NCI-H774 (cell line): Measurements from ENCODE around the gene KCTD1.
A peak's percentile ranks its signal among the peaks of the same experiment; 100 is the strongest.

Experiments
- DNase-seq: peaks from one replicate; lab custom pipeline; 2025; lab: John Stamatoyannopoulos, UW

KCTD1 gene

DNA sequence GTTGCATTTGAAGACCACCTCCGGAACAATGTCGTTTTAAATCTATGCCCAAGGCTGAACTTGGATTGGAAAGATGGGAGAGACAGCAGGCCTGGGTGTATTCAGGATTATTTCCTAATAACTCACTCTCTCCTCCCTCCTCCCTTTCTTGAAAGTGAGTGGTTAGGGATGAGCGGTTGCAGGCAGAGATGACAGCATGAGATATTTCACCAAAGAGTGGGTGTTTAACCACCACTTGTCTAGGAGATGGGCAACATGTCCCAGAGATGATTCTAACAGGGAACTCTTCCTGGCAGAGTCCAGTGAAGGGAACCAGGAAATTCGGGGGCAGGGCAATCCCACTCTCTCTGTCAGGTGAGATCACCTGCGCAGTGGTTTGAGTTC lies 123.2 kb downstream of the KCTD1 start:
- DNase-seq = no peak

DNA sequence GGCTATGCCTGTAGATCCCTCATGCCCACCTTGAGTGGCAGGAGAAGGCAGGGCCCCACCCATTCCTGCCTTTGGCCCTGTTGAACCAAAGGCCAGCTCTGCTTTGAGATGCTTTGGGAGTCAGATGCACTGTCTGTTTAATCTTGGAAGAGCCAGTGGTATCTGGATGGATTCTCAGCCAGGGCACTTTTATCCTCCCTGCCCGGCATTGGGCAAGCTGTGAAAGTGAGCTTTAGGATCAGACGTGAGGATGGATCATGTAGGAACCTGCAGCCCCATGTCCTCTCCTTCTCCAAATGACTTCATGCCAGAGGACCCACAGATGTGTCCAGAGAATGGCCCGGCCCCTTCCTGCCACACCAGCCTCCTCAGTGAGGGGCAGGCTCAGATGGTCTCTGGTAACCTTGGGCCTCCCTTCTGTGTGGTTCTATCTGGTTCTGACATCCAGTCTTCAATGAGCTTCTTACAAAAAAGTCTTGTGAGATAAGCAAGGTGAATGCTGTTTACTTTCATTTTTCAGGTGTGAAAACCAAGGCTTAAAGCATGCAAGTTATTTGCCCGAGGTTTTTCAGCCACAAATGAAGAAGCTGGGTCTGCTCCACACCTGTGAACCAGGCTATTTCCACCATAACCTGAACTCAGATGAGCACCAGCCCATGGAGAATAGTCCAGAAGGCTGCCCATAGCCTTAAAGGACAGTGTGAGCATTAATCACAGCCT lies 123.8 kb downstream of the KCTD1 start:
- DNase-seq = no peak

DNA sequence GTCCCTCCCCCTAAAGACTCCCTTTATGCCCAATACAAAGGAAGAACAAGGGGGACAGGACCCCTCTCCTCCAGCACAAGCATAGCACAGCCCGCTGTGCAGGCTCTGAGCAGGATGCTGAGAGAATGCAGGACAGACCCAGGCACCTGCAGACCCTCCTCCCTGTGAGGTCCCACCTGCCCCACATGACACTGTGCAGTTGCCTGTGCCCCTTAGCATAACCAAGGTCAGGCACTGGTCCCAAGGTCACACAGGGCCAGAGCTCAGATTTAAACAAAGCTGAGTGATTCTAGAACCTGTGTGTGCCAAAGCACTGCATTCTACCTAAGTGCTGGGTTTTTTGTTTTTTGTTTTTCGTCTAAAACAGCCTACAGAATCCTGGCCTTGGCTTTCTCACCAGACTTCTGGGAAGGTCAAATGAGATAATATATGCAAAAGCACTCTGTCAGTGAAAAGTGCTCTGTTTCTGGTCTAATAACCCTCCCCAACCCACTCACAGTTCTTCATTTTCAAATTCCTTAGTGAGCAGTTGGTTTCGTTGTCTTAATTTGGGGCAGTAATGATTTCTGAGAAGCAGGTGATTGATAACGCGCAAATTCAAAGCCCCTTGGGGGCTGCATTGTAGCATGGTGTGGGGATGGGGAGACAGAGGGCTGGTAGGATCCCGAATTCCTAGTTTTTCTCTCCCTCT lies 125.7 kb downstream of the KCTD1 start:
- DNase-seq = no peak

DNA sequence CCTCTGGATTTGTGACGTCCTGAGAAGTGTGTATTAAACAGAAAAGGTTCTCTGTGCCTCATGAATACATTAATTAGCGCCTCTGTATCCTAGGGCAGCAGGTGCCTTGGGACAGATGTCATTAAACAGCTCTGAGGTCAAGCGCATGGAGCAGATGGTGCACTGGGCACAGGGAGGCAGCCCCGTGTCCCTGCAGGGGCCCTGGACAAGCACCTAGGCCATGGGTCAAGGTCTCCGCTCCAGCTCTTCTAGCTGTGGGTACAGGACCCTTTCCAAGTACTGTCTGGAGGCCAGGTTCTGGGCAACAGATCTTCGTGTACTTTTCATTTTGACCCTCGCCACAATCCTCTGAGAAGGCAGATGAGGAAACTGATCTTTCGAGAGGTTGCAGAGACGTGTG lies 126.4 kb downstream of the KCTD1 start:
- no peak for DNase-seq

DNA sequence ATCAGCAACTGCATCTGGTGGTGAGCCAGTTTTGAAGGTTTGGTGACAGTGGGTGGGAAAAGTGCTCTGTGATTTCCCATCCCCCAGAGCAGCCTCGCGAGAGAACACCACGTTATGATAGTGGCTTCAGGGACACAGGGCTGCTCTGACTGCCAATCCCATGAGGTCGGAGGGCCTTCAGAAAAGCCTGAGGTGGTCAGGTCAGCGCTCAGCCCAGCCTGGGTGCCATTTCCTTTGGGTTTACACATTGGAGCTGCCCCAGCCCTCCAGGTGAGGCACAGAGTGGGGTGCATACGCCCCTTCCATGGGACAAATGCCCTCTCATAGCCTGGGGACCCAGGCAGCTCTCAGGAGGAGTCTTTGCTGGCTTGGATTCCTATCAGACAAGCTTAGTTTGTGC lies 126.8 kb downstream of the KCTD1 start:
- no peak for DNase-seq

DNA sequence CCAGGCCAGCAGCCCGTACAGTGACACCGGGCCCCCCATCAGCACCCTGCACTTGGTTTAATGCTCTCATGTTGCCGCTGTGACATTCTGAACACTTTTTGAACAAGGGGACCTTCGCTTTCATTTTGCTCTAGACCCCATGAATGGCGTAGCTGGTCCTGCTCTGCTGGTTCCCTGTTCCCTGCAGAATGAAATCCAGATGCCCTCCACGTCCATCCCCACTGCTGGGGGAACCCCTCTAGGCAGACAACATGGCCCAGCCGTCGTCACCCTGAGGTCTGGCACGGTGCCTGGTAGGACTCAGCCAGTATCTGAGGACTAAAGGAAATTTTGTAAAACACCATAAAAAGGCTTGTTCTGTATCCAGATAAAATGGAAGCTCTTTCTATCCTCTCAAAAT lies 128.6 kb downstream of the KCTD1 start:
- no peak for DNase-seq

DNA sequence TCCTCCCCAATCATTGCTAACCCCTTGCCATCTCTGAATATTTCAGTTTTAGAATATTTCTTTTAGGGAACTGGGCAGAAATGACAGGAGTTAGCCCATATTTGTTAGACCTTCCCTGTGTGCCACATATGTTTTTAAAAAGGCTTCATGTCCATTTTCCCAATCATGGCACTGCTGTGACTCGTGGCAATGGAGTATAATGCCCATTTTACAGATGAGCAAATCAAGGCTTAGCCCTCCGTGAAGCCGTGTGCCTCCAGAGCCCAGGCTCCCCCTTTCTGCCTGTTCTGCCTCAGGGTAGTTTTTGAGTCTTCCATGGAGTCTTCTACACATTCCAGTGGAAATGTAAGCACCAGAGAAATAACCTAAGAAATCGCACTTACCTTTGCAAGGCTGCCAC lies 130.1 kb downstream of the KCTD1 start:
- DNase-seq = no peak

DNA sequence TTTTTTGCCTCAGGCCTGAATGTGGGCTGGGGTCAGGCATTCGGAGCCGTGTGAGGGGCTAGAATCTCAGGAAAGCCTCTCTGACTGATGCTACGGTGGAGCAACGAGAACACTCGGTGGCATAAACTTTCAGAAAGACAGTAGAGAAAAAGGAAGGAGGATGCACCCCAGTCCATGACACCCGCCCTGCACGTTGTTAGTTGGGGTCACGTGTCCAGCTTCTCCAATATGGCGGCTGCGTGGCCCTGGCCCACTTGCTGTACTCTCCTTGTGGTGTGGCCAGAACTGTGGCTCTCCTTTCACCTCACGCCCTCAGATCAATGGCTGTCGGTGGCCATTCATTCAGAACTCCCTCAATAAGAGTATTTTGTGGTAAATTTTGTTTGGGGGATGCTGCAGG lies 131.2 kb downstream of the KCTD1 start:
- DNase-seq = no peak

DNA sequence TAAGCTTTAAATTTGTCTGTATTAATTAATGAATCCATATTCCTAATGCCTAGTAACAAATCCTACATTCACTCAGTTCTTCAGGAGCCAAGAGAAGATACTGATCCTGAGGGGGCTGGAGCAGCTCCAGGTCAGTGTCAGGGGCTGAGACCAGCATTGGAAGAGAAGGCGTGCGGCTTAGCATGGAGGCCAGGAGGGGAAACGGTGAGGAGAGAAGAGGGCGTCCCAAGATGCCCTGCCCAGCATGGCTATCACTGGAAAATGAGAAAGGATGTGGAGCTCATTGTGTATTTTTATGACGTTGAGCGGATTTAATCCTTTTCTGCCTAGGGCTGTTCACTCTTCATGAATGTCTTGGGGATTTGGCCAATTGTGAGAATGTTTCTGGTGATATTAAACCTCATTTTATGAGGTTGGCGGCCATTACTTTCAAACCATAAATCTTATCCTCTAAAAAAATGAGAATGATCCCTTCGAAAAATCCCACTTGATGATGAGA lies 131.7 kb downstream of the KCTD1 start:
- DNase-seq = no peak

DNA sequence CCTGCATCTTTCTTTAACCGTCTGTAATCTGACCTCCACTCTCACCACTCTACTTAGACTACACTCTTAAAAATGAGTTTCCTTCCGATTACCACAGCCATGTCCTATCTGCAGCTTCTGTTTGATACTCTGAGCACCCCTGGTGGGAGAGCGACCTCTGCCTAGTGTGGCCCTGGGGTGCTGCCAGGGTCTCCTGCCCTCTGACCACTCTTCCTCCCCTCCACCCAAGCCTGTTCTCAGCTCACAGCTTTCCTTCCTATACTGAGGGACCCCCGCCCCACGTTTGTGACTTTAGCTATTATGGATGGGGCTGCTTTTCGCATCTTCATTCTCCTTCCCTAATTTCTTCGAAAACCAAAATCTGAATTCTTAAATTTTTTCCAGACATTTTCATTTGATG lies 132.7 kb downstream of the KCTD1 start:
- DNase-seq = no peak

DNA sequence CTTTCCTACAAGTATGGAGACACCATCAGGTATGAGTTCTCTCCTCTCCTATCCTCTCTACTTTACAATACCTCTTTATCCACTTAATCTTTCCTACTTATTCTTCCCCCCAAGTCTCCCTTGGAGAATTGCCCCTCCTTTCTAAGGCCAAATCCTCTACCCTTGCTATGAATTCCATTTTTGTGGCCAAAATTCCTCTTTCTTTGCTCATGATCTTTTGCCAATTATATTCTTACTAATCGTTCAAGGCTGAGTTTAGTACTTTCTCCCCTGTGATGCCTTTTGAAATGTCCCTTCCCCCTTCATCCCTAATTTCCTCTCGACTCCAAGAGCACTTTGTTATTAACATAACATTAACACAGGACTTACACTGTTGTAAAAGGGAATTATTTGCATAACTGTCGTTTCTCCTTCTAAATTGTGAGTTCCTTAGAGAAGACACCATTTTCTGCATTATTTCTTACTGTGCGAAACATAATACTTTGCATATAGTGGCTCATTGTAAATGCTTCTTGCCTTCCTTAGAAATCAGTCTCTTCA lies 133.4 kb downstream of the KCTD1 start:
- no peak for DNase-seq

DNA sequence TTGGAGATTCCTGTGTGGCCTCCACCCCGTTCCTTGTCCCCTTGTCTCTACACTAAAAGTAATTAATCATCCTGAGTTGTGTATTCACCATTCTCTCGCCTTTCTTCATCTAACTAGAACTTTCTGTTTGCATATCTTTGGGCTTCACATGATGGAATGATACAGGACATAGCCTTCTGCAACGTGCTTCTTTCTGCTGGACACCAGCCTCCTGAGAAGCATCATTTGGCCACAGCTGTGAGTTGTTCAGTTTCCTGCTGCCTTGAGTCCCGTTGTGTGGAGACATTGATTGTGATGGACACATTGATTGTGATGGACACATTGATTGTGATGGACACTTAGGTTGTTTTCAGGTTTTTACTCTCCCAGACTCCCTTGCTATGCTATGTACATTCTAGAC lies 139.3 kb downstream of the KCTD1 start:
- DNase-seq = no peak

DNA sequence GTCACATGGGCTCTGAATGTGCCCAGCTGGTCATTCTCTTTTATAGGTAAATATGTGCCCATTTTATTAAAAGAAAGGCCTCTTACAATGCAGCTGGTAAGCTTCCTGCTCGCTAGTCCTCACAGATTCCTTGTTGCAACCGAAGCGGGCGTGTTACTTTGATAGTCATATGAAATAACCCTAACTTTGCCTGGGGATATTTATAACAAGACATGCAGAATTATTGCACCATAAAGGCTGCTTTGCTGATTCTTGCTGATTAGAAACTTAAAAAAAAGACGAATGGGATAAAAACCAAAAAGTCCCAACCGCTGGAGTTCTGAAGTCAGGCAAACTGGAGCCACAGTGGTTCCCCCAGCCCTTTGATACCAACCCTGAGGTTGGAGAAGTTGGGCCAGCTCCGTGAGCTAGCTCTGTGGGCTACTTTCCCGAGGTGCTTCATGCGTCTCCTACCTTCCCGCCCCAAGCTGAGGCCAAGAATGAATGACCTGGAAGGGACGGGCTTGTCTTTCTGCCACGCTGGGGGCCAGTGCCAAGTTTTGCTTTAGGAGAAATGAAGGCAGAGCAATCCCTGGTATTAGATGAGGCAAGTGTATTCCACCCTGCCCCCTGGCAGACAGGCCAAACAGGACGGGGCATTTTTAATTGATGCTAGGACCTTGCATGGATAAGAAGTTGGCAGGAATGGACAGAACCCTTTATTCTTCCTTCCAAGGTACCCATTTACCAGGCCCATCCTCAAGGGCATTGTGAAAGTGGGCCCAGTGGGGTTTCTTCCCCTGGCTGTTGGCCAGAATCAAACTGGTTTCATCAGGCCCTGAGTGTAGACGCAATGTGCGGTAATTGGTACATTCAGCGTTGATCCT lies 140.4 kb downstream of the KCTD1 start:
- no peak for DNase-seq

DNA sequence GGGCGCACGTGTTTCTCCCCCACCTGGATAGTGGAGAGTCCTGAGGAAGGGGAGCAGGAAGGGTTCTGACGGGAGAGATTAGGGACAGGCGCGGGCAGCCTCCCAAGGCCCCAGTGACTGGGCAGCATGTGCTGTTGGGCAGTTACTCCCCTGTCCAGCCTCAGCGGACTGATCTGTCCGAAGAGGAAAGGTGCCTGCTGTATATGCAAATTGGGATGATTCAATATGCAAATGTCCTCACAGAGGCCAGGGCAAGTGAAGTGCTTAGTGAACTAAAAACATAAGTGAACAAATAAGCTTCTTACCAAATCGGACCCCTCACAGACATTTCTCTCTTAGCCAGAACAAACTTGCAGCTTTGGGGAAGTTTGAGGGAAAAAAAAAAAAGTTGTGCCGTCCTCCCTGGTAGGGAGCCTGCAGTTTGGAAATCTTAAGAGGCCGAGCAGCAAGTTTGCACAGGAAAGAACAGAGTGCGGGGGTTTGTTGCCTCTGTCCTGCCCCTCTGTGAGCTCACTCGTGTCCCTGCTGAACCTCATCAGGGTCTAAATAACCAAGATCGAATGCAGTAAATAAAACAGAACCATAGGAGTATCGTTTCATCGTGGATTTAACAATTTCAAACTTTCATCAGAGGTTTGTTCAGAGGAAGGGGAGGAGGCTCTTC lies 141.4 kb downstream of the KCTD1 start:
- DNase-seq = no peak

DNA sequence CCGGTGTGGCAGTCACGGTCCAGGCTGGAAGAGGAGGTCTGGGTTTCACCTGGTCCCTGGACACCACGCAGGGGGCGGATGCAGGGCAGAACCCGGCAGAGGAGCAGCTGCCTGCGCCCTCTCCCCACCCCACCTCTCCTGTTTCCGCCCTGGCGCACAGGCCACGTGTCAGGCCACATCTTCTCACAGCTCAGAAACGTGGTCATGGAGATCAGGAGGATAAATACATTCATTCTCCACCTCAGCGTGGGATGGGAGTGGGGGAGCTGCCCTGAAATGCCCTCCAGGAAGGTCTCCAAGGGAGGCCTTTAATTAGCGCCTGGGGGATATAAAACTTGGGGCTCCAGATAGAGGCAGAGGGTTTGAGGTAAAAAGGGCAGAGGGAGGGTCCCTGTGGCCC lies 142.0 kb downstream of the KCTD1 start:
- DNase-seq = no peak

DNA sequence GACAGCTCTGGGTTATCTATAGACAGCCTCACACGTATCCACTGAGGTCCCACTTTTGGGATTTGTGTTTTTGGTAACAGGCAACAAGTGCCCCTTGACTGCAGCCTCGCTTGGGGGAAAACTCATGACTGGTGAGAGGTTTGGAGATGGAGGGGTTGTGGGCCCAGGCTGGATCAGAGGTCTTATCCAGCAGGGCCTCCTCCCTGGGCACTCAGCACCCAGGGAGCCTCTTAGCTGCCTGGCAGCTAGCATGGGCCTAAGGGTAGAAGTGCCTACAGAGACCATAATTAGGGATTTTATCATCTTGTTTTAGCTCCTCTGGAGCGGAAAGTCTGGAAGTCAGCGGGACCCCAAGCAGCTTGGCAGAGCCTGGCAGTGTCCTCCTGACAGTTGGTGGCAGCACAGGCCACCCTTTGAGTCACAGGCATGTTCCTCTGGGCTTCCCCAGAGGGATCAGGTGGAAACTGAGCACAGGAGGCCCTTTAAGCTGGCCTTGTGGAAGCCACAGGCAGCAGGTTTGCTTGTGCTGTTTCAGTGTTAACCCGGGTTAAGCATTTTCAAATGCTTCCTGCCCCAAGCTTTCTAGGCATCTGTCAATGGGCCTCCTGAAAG lies 143.1 kb downstream of the KCTD1 start:
- DNase-seq = peak; percentile 42
